HL-60 (cell line): Measurements from ENCODE around the gene AHDC1.

Experiments
- DNase-seq, 2 experiments: peaks; one replicate each; pipeline ENCODE4 v3.0.0-alpha.2; 2010 to 2020; ENCODE audit warnings: low read depth in 1 of 2, low spot score in 1 of 2
- H3K27ac ChIP-seq: fragments of 250-450 bp; sonication (Bioruptor Pico); replicated peaks from 2 replicates; pipeline ENCODE4 v1.5.1; 2020; ENCODE audit warnings: mild to moderate bottlenecking, moderate library complexity
- H3K27me3 ChIP-seq: fragments of 250-450 bp; sonication (Bioruptor Pico); 2 replicates; pipeline ENCODE4 v1.5.1; 2021; ENCODE audit warnings: mild to moderate bottlenecking, moderate library complexity; ENCODE audit not compliant: insufficient read depth, poor library complexity, severe bottlenecking
- H3K4me3 ChIP-seq: replicated peaks from 2 replicates; pipeline ENCODE4 v1.5.1; 2011; ENCODE audit warnings: mild to moderate bottlenecking, control low read depth, low read length; ENCODE audit not compliant: insufficient read depth
- CTCF ChIP-seq: IDR thresholded peaks from one replicate; pipeline ENCODE4 v1.5.1; 2011; ENCODE audit warnings: low read length, control low read depth, inconsistent platforms; ENCODE audit not compliant: insufficient read depth
- GABPA ChIP-seq: IDR thresholded peaks from 2 replicates; pipeline ENCODE4 v1.6.1; 2012; ENCODE audit warnings: low read depth
- POLR2AphosphoS5 ChIP-seq: IDR thresholded peaks from 2 replicates; pipeline ENCODE4 v1.6.1; 2012; ENCODE audit warnings: low read depth
- REST ChIP-seq: IDR thresholded peaks from 2 replicates; pipeline ENCODE4 v1.6.1; 2012; ENCODE audit warnings: low read depth; ENCODE audit not compliant: insufficient replicate concordance
- SPI1 ChIP-seq: IDR thresholded peaks from 2 replicates; pipeline ENCODE4 v1.6.1; 2012; ENCODE audit warnings: low read depth, mild to moderate bottlenecking, borderline replicate concordance

The AHDC1 gene

GRCh38 chr1:27557596-27558340 is 46.2 kb downstream of the AHDC1 start:
- peak in 1 of 2 experiments; percentile 69 for DNase-seq
- Histone ChIP-seq H3K27me3 (no peaks in the 10 kb centered on the region), H3K4me3 (no peak overlapping the region), H3K27ac (peak overlapping the region; percentile 59)
- TF ChIP-seq REST: no peak

- H3K27ac ChIP-seq: peak overlapping the region; percentile 59
- TF ChIP-seq POLR2AphosphoS5: 0 out of 2 replicates have a peak, but pooled peaks have one; percentile 53
- TF ChIP-seq GABPA: no peak; the same call in 1 of the 2 replicates
- TF ChIP-seq REST: no peak
- TF ChIP-seq CTCF: peak; percentile 78
- peak; percentile 76; the same call in 1 of the 2 replicates for TF ChIP-seq SPI1
- DNase-seq: peak; percentile 94 to 96
- H3K27me3 ChIP-seq: no peaks in the 10 kb centered on the region
- peak overlapping the region; percentile 39 for H3K4me3 ChIP-seq
Measured at GRCh38 chr1:27556781-27557595, 47.0 kb downstream of the AHDC1 start.

- TF ChIP-seq POLR2AphosphoS5: no peak
- no peak for TF ChIP-seq REST
- no peak for TF ChIP-seq CTCF
- no peak for TF ChIP-seq SPI1
- TF ChIP-seq GABPA: no peak
- no peak for DNase-seq
- Histone ChIP-seq H3K27ac (no peak overlapping the region), H3K27me3 (no peaks in the 10 kb centered on the region), H3K4me3 (no peak overlapping the region)
Measured at GRCh38 chr1:27556435-27556780, 47.5 kb downstream of the AHDC1 start.
